Sigmoid colon (tissue), 7 donors: ENCODE data around the gene IFNGR2. TPM values are rescaled to one million over a fixed set of nuclear protein-coding genes. Genes with fewer than 3 reads are reported as not detected.
"Not testable (repeated sequence)": the region's sequence is repeated elsewhere in the genome, so short reads cannot be mapped to it uniquely, and the experiment has no call there.

ENCODE experiments used
- DNase-seq: peaks from one replicate; pipeline ENCODE4 v3.0.0-alpha.2; 2019
- H3K27ac ChIP-seq, 4 donors: fragments of 200-600 bp; sonication (generic); one replicate each; pipeline ENCODE4 v1.5.1; 2016 to 2019; ENCODE audit warnings: mild to moderate bottlenecking in 1 of 4
- H3K27me3 ChIP-seq, 3 donors: fragments of 200-600 bp; sonication (generic); one replicate each; pipeline ENCODE4 v1.5.1; 2019; ENCODE audit warnings: mild to moderate bottlenecking in 1 of 3
- H3K36me3 ChIP-seq, 4 donors: fragments of 200-600 bp; sonication (generic); one replicate each; pipeline ENCODE4 v1.5.1; 2016 to 2019
- H3K4me1 ChIP-seq, 4 donors: fragments of 200-600 bp; sonication (generic); one replicate each; pipeline ENCODE4 v1.5.1; 2017 to 2019
- H3K4me3 ChIP-seq, 4 donors: fragments of 200-600 bp; sonication (generic); one replicate each; pipeline ENCODE4 v1.5.1; 2017 to 2019; ENCODE audit warnings: mild to moderate bottlenecking in 2 of 4, moderate library complexity in 1 of 4
- H3K9me3 ChIP-seq, 4 donors: fragments of 200-600 bp in 3 of 4; sonication (generic) in 3 of 4; one replicate each; pipeline versions ENCODE4 v1.5.1 to v1.6.1; 2013 to 2019
- EP300 ChIP-seq, 4 donors: sonication (generic); formaldehyde crosslinking; IDR thresholded peaks; one replicate each; pipeline ENCODE4 v1.6.1; 2017; ENCODE audit warnings: antibody characterized with exemption in 4 of 4
- POLR2A ChIP-seq, 2 donors: fragments of 450-650 bp; IDR thresholded peaks; one replicate each; pipeline ENCODE4 v1.6.1; 2016; ENCODE audit warnings: antibody characterized with exemption in 2 of 2, mild to moderate bottlenecking in 2 of 2, moderate library complexity in 2 of 2
- POLR2AphosphoS5 ChIP-seq, 4 donors: sonication (generic); formaldehyde crosslinking; IDR thresholded peaks; one replicate each; pipeline ENCODE4 v1.6.1; 2017; ENCODE audit warnings: antibody characterized with exemption in 4 of 4
- WGBS, 2 donors: extraction: QIAGEN DNeasy Blood & Tissue Kit; methylation state at CpG; one replicate each; pipeline ENCODE4 v1.1.7; 2013; 5-methylcytosine and 5-hydroxymethylcytosine counted together
- intact Hi-C: fragments of 100-400 bp; cut with DNase I; formaldehyde crosslinking; loops from one replicate; pipeline ENCODE4 v1.15.1; 2023
- polyA plus RNA-seq, 3 donors: library from polyadenylated mRNA; stranded (reverse); fragments of 200-250 nt; gene quantifications; one replicate each; pipeline ENCODE4 v1.2.3, GENCODE V29; 2013
- total RNA-seq, 4 donors: library from RNA; depleted of rRNA; stranded (reverse); fragments of >200 nt; gene quantifications; one replicate each; pipeline ENCODE4 v1.1.0, GENCODE V29; 2016
- TF ChIP-seq, protein P1 (sequence below), 4 experiments: fragments of 450-650 bp in 3 of 4; fragments of 200-600 bp in 1 of 4; IDR thresholded peaks; one replicate each; pipeline ENCODE4 v1.5.1; 2016 to 2019; ENCODE audit warnings: antibody characterized with exemption in 4 of 4, mild to moderate bottlenecking in 3 of 4, moderate library complexity in 2 of 4
- donor health status: healthy with polysubstance abuse.
- donor health status: Bipolar disorder and iron deficiency.
- donor health status: healthy.

IFNGR2 gene
- total and polyA plus RNA-seq, 7 donors: 34.9 to 178 (median 65.8) TPM

DNA sequence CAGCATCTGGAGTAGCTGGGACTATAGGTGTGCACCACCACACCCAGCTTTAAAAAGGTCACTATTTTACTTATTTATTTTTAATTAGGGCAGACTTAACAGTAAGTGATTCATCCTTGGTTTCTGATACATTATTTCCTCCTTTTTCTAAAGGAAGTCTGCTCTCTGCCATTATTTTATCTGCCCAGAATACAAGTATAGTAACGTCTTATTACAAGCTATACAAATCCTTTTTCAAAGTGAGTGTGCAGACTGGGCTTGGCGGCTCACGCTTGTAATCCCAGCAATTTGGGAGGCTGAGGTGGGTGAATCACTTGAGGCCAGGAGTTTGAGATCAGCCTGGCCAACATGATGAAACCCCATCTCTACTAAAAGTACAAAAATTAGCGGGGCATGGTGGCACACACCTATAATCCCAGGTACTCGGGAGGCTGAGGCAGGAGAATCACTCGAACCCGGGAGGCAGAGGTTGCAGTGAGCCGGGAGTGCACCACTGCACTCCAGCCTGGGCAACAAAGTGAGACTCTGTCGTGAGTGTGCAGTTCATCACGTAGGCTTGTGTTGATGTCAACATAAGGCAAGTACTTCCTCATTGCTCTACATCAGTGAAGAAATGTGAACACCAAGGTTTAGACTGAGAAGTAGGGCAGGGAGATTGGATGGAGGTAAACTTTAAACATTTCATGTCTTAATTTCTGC, 39.2 kb upstream of the IFNGR2 start:
- H3K27ac ChIP-seq, H3K27me3 ChIP-seq, H3K36me3 ChIP-seq, DNase-seq, H3K4me3 ChIP-seq: not testable (repeated sequence)
- Histone ChIP-seq H3K4me1 (peaks cover 0 to 19% (median 12%) of the 10 kb centered on the region in 4 donors), H3K9me3 (peaks cover 0 to 11% (median 9%) of the 10 kb centered on the region in 4 donors)
- intact Hi-C loops: loop anchor here (5.0 kb wide), 1 partner anchor 167 kb away; no protein-coding TSS in a partner anchor
- WGBS, 2 donors: 46 to 69% methylated on average over 10 of the region's 10 CpGs
- TF ChIP-seq POLR2AphosphoS5 (IDR thresholded peaks at IDR 0.05): peak in 1 of 4 donors; percentile 17

GRCh38 chr21:33364830-33365229, 38.4 kb upstream of the IFNGR2 start:
- TF ChIP-seq EP300 (IDR thresholded peaks at IDR 0.05): no peak
- TF ChIP-seq, protein P1, sequence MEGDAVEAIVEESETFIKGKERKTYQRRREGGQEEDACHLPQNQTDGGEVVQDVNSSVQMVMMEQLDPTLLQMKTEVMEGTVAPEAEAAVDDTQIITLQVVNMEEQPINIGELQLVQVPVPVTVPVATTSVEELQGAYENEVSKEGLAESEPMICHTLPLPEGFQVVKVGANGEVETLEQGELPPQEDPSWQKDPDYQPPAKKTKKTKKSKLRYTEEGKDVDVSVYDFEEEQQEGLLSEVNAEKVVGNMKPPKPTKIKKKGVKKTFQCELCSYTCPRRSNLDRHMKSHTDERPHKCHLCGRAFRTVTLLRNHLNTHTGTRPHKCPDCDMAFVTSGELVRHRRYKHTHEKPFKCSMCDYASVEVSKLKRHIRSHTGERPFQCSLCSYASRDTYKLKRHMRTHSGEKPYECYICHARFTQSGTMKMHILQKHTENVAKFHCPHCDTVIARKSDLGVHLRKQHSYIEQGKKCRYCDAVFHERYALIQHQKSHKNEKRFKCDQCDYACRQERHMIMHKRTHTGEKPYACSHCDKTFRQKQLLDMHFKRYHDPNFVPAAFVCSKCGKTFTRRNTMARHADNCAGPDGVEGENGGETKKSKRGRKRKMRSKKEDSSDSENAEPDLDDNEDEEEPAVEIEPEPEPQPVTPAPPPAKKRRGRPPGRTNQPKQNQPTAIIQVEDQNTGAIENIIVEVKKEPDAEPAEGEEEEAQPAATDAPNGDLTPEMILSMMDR (IDR thresholded peaks at IDR 0.05): no peak
- TF ChIP-seq POLR2AphosphoS5 (IDR thresholded peaks at IDR 0.05): no peak
- TF ChIP-seq POLR2A (IDR thresholded peaks at IDR 0.05): no peak
- intact Hi-C loops: loop anchor here (5.0 kb wide), 1 partner anchor 168 kb away; no protein-coding TSS in a partner anchor
- Histone ChIP-seq H3K27ac (no peak overlapping the region), H3K4me1 (peaks cover 0 to 19% (median 12%) of the 10 kb centered on the region in 4 donors), H3K27me3 (no peaks in the 10 kb centered on the region), H3K36me3 (no peaks in the 10 kb centered on the region), H3K9me3 (peaks cover 0 to 11% (median 9%) of the 10 kb centered on the region in 4 donors), H3K4me3 (no peak overlapping the region)
- 87 to 93% methylated on average over 5 of the region's 5 CpGs for WGBS, 2 donors
- DNase-seq: no peak

- H3K27ac ChIP-seq: no peak overlapping the region
- H3K4me3 ChIP-seq: no peak overlapping the region
- H3K9me3 ChIP-seq: peaks cover 0 to 11% (median 9%) of the 10 kb centered on the region in 4 donors
- no peaks in the 10 kb centered on the region for H3K27me3 ChIP-seq
- intact Hi-C loops: no loop called here
- no peaks in the 10 kb centered on the region for H3K36me3 ChIP-seq
- TF ChIP-seq POLR2AphosphoS5 (IDR thresholded peaks at IDR 0.05) (no peak), EP300 (IDR thresholded peaks at IDR 0.05) (no peak), POLR2A (IDR thresholded peaks at IDR 0.05) (no peak)
- TF ChIP-seq, protein P1 (IDR thresholded peaks at IDR 0.05): no peak
- DNase-seq: no peak
- WGBS, 2 donors: 92 to 93% methylated on average over 7 of the region's 7 CpGs
- H3K4me1 ChIP-seq: peaks cover 0 to under 1% (median 0%) of the 10 kb centered on the region in 4 donors
Observed at GRCh38 chr21:33367309-33367973, 35.8 kb upstream of the IFNGR2 start.

- no peaks in the 10 kb centered on the region for H3K36me3 ChIP-seq
- peaks cover 0 to 11% (median 9%) of the 10 kb centered on the region in 4 donors for H3K9me3 ChIP-seq
- no peaks in the 10 kb centered on the region for H3K4me1 ChIP-seq
- WGBS, 2 donors: 32 to 61% methylated on average over 4 of the region's 4 CpGs
- DNase-seq: no peak
- no peak overlapping the region for H3K4me3 ChIP-seq
- TF ChIP-seq POLR2A (IDR thresholded peaks at IDR 0.05) (no peak), POLR2AphosphoS5 (IDR thresholded peaks at IDR 0.05) (no peak), EP300 (IDR thresholded peaks at IDR 0.05) (no peak)
- TF ChIP-seq, protein P1 (IDR thresholded peaks at IDR 0.05): no peak
- no peak overlapping the region for H3K27ac ChIP-seq
- intact Hi-C loops: no loop called here
- no peaks in the 10 kb centered on the region for H3K27me3 ChIP-seq
Observed at GRCh38 chr21:33368124-33368523, 35.1 kb upstream of the IFNGR2 start.

GRCh38 chr21:33368576-33368975, 34.6 kb upstream of the IFNGR2 start:
- no peaks in the 10 kb centered on the region for H3K36me3 ChIP-seq
- no peak overlapping the region for H3K27ac ChIP-seq
- no peak for TF ChIP-seq POLR2A (IDR thresholded peaks at IDR 0.05)
- TF ChIP-seq POLR2AphosphoS5 (IDR thresholded peaks at IDR 0.05): no peak
- intact Hi-C loops: no loop called here
- WGBS, 2 donors: 92 to 93% methylated on average over 3 of the region's 3 CpGs
- no peak overlapping the region for H3K4me3 ChIP-seq
- DNase-seq: no peak
- H3K4me1 ChIP-seq: no peaks in the 10 kb centered on the region
- peaks cover 0 to 11% (median 9%) of the 10 kb centered on the region in 4 donors for H3K9me3 ChIP-seq
- no peaks in the 10 kb centered on the region for H3K27me3 ChIP-seq
